Coronary artery (tissue), 2 donors: ENCODE results near the gene CAPZB.

Experiments used
- DNase-seq: peaks from one replicate; pipeline ENCODE4 v3.0.0-alpha.2; 2017; ENCODE audit warnings: low spot score
- H3K27ac ChIP-seq, 2 donors: fragments of 200-600 bp; sonication (generic); one replicate each; pipeline ENCODE4 v1.5.1; 2016 to 2019
- H3K4me3 ChIP-seq: fragments of 200-600 bp; sonication (generic); 2 replicates; pipeline ENCODE4 v1.5.1; 2016; ENCODE audit warnings: mild to moderate bottlenecking, moderate library complexity
- CTCF ChIP-seq: fragments of 200-600 bp; sonication (generic); IDR thresholded peaks from one replicate; pipeline ENCODE4 v1.5.1; 2019; ENCODE audit warnings: antibody characterized with exemption

The CAPZB gene

GRCh38 chr1:19357299-19357986 is 127.9 kb downstream of the CAPZB start:
- Histone ChIP-seq H3K4me3 (no peak overlapping the region), H3K27ac (no peak overlapping the region)
- TF ChIP-seq CTCF = no peak
- no peak for DNase-seq

GRCh38 chr1:19356266-19356665 is 129.1 kb downstream of the CAPZB start:
- DNase-seq = no peak
- H3K4me3 ChIP-seq = no peak overlapping the region
- no peak for TF ChIP-seq CTCF
- H3K27ac ChIP-seq = no peak overlapping the region

- Histone ChIP-seq H3K27ac (no peak overlapping the region), H3K4me3 (no peak overlapping the region)
- no peak for TF ChIP-seq CTCF
- no peak for DNase-seq
These were observed 130.8 kb downstream of the CAPZB start for GRCh38 chr1:19354531-19354981.

GRCh38 chr1:19353596-19353995 is 131.7 kb downstream of the CAPZB start:
- Histone ChIP-seq H3K4me3 (no peak overlapping the region), H3K27ac (no peak overlapping the region)
- no peak for TF ChIP-seq CTCF
- no peak for DNase-seq

- TF ChIP-seq CTCF = no peak
- Histone ChIP-seq H3K27ac (no peak overlapping the region), H3K4me3 (no peak overlapping the region)
- DNase-seq = no peak
These were observed 132.5 kb downstream of the CAPZB start for GRCh38 chr1:19352839-19353238.

- no peak for DNase-seq
- H3K27ac ChIP-seq = no peak overlapping the region
- no peak for TF ChIP-seq CTCF
- H3K4me3 ChIP-seq = no peak overlapping the region
These were observed 133.5 kb downstream of the CAPZB start for GRCh38 chr1:19351873-19352272.

- no peak for DNase-seq
- H3K4me3 ChIP-seq = no peak overlapping the region
- no peak overlapping the region for H3K27ac ChIP-seq
- no peak for TF ChIP-seq CTCF
These were observed 134.8 kb downstream of the CAPZB start for GRCh38 chr1:19350566-19350965.
